T-helper 1 cell treated with Interleukin-12 subunit alpha and Interleukin-12 subunit beta and Interleukin-4 antibody, amounts not matched to agents 30 μg/mL and 1 μg/mL, for 36 hours (primary cell): ENCODE results near the gene ARHGAP25.

Source experiments
- H3K27ac Mint-ChIP-seq: one replicate; pipeline ENCODE4 v1.8.0; 2021; ENCODE audit warnings: mild to moderate bottlenecking, mixed read lengths
- H3K27me3 Mint-ChIP-seq: one replicate; pipeline ENCODE4 v1.8.0; 2021; ENCODE audit warnings: low read depth, mixed read lengths
- H3K36me3 Mint-ChIP-seq: one replicate; pipeline ENCODE4 v1.8.0; 2021; ENCODE audit warnings: low read depth, mixed read lengths
- H3K4me1 Mint-ChIP-seq: one replicate; pipeline ENCODE4 v1.8.0; 2021; ENCODE audit warnings: low read depth, mixed read lengths
- H3K4me3 Mint-ChIP-seq: one replicate; pipeline ENCODE4 v1.8.0; 2021; ENCODE audit warnings: mild to moderate bottlenecking, moderate library complexity, mixed read lengths
- H3K9me3 Mint-ChIP-seq: one replicate; pipeline ENCODE4 v1.8.0; 2021; ENCODE audit warnings: mixed read lengths

The ARHGAP25 gene

DNA sequence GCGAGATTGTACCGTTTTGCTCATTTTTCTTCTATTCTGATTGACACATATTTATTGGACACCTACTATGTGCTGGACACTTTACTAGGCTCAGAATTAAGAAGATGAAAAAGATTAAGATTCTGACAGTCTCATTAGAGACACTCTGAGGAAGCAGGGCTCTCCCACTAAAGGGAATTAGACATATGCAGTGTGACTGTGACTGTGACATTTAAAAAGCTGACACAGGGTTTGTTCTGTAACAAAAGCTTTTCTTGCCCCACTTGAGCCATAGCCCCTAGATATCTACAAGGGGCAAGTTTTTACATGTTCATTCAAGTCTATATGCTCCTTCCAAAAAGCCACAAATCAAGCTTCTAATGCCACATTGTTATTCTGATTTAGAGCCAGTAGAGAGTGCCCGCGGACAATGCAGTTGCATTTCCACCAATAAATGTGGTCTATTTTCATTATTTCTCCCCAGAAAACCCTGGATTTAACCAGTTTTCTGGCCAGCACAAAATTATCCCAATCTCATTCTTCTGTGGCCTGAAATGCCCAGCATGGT lies 9.8 kb downstream of the ARHGAP25 start:
- Mint-ChIP-seq H3K27me3 (no peaks in the 10 kb centered on the region), H3K27ac (peak overlapping the region; percentile 79), H3K4me1 (peaks cover 89% of the 10 kb centered on the region), H3K4me3 (peak overlapping the region; percentile 71), H3K36me3 (peaks cover 72% of the 10 kb centered on the region), H3K9me3 (no peaks in the 10 kb centered on the region)

DNA sequence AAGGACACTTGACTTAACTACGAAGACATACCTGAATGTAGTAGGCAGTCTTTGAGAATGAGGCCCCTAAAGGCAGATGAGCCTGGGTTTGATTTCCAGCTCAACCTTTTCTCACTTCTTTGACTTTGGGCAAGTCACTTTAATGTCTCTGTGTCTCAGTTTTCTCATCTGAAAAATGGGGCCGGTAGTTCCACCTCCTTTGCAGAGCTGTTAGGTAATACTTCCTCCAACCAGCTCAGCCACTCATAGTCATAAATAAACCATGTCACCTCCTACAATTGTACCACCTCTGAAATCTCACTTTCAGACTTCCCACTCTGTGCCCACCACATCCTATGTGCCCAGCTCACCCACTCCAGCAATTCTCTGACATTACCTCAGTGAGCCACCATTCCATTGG lies 10.4 kb downstream of the ARHGAP25 start:
- peaks cover 70% of the 10 kb centered on the region for H3K36me3 Mint-ChIP-seq
- H3K27me3 Mint-ChIP-seq: no peaks in the 10 kb centered on the region
- peaks cover 84% of the 10 kb centered on the region for H3K4me1 Mint-ChIP-seq
- peak overlapping the region; percentile 79 for H3K27ac Mint-ChIP-seq
- H3K9me3 Mint-ChIP-seq: no peaks in the 10 kb centered on the region
- peak overlapping the region; percentile 76 for H3K4me3 Mint-ChIP-seq

DNA sequence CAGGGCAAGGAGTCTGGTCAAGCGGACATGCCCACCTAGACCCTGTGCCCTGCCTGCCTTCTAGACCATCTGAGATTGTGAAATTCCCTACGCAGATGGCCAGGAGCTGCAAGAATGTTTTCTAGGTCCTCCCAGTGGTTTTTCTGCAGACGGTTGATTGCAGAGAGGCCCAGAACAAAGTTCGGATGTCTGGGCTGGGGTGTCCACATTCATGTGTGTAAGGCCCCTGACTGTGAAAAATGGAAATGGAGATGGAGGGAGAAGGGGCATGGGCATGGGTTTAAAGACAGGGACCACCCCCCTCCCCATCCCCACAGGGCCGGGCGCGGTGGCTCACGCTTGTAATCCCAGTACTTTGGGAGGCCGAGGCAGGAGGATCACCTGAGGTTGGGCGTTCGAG lies 11.8 kb downstream of the ARHGAP25 start:
- Mint-ChIP-seq H3K27me3 (no peaks in the 10 kb centered on the region), H3K9me3 (no peaks in the 10 kb centered on the region), H3K4me3 (no peak overlapping the region), H3K36me3 (peaks cover 64% of the 10 kb centered on the region), H3K4me1 (peaks cover 81% of the 10 kb centered on the region), H3K27ac (no peak overlapping the region)

DNA sequence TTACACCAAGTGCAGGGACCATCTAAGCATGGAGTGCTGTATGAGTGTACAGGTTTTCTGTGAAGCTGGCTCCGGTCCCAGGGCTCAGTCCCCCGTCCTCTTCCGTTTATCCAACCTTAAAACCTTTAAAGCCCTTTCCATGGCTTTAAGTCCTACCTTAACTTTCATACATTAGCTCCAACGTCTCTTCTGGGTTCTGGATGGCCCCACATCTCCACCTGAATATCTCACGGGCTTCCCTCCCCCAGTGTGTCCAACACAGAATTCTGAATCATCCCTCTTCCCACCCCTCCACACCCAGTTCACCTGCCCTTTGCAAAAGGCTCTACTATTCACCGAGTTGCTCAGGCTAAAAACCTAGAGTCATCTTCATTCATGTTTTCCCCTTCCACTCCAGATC lies 12.8 kb downstream of the ARHGAP25 start:
- Mint-ChIP-seq H3K4me3 (peak overlapping the region; percentile 56), H3K4me1 (peaks cover 85% of the 10 kb centered on the region), H3K9me3 (no peaks in the 10 kb centered on the region), H3K27ac (peak overlapping the region; percentile 47), H3K27me3 (no peaks in the 10 kb centered on the region), H3K36me3 (peaks cover 60% of the 10 kb centered on the region)

DNA sequence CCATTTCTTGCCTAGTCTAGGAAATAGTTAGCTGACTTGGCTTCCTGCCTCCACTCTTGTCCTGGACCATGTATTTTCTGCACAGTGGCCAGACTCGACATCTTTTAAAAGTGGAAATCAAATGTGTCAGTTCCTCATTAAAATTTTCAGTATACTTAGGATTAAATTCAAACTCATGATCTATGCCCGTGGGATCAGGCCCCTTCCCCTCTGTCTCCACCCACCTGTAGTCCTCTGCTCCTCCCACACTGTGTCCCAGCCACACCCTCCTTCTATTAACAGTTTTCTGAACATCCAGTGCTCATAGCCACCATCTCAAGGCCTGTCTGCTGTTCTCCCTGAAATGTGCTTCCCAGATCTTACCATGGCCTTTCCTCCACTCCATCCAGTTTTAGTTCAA lies 13.3 kb downstream of the ARHGAP25 start:
- H3K36me3 Mint-ChIP-seq: peaks cover 57% of the 10 kb centered on the region
- H3K4me1 Mint-ChIP-seq: peaks cover 83% of the 10 kb centered on the region
- peak overlapping the region; percentile 47 for H3K27ac Mint-ChIP-seq
- H3K9me3 Mint-ChIP-seq: no peaks in the 10 kb centered on the region
- no peaks in the 10 kb centered on the region for H3K27me3 Mint-ChIP-seq
- H3K4me3 Mint-ChIP-seq: peak overlapping the region; percentile 56

DNA sequence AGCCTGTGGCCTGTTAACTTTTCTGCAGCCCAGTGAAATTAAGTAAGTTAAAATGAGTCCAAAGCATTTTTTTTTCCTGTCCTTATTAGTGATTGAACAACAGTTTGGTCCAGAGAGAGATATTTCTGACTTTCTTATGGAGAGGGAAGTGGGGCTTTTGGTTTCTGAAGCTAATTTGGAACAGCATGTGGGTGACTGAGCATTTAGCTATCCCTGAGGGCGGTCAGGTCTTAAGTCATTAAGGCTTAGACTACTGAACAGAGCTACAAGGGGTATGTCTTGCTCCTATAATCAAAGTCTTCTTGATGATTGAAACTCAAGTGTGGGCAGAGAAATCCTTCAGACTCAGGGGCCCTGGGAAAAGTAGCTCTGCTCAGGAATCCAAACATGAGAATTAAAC lies 14.0 kb downstream of the ARHGAP25 start:
- H3K4me3 Mint-ChIP-seq: no peak overlapping the region
- H3K27me3 Mint-ChIP-seq: no peaks in the 10 kb centered on the region
- peaks cover 83% of the 10 kb centered on the region for H3K4me1 Mint-ChIP-seq

DNA sequence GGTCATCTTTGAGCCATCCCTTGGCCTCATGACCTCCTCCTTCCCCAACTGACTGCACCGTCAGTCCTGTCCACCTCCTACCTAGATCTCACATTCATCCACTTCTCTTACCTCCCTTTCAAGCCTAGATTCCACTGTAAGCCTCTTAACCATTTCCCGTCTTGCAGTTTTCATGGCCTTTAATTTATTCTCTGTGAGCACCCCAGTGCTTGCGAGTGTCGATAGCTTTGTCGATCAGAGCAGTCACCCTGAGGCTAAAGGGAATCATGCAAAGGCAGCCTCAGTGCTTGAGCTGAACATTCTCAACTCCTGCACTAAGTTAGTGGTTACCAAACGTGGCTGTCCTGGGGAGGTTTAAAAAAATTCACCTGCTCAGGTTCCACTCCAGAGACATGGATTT lies 14.7 kb downstream of the ARHGAP25 start:
- H3K4me1 Mint-ChIP-seq: peaks cover 81% of the 10 kb centered on the region
- no peaks in the 10 kb centered on the region for H3K27me3 Mint-ChIP-seq
- H3K9me3 Mint-ChIP-seq: no peaks in the 10 kb centered on the region
- H3K36me3 Mint-ChIP-seq: peaks cover 58% of the 10 kb centered on the region
- no peak overlapping the region for H3K4me3 Mint-ChIP-seq
- H3K27ac Mint-ChIP-seq: peak overlapping the region; percentile 44

More for the DNA sequence above, 14.0 kb downstream of the ARHGAP25 start:
- H3K27ac Mint-ChIP-seq: peak overlapping the region; percentile 47
- peaks cover 58% of the 10 kb centered on the region for H3K36me3 Mint-ChIP-seq
- H3K9me3 Mint-ChIP-seq: no peaks in the 10 kb centered on the region

DNA sequence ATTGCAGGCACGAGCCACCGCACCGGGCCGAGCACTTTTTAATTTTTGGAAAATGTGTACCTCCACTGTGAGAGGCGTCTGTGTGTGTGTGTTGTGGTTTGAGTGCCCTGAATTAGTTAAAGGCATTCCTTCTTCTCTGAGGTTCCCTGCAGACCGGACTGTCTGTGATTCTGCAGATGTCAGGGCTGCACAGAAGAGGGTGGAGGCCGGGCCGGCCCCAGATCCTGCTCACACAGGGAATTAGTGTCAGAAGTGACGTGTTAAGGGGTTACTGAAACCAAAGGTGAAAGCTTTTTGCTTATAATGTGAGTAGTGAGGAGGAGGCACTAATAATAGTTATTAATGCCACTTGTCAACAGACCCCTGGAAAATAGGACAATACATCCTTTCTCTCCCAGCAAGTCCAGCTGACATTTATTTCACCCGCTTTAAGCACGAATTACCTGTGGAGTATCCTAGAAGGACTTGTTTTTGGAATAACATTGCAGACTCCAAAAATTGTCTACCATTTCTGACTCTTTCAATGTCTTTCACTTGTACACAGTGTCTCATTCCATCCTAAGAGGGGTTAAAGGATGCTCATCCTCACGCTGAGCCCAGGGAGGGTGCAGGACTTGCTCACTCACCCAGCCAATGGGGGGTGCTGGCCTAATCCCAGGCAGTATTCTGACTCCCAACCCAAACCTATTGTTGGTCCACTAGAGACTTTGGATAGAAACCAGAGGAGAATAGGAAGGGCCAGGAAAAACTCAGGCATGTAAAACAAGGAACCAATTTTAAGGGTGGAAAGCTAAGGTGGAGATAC lies 16.2 kb downstream of the ARHGAP25 start:
- H3K4me1 Mint-ChIP-seq: peaks cover 77% of the 10 kb centered on the region
- H3K27ac Mint-ChIP-seq: peak overlapping the region; percentile 68
- no peaks in the 10 kb centered on the region for H3K9me3 Mint-ChIP-seq
- H3K36me3 Mint-ChIP-seq: peaks cover 52% of the 10 kb centered on the region
- no peaks in the 10 kb centered on the region for H3K27me3 Mint-ChIP-seq
- H3K4me3 Mint-ChIP-seq: no peak overlapping the region

DNA sequence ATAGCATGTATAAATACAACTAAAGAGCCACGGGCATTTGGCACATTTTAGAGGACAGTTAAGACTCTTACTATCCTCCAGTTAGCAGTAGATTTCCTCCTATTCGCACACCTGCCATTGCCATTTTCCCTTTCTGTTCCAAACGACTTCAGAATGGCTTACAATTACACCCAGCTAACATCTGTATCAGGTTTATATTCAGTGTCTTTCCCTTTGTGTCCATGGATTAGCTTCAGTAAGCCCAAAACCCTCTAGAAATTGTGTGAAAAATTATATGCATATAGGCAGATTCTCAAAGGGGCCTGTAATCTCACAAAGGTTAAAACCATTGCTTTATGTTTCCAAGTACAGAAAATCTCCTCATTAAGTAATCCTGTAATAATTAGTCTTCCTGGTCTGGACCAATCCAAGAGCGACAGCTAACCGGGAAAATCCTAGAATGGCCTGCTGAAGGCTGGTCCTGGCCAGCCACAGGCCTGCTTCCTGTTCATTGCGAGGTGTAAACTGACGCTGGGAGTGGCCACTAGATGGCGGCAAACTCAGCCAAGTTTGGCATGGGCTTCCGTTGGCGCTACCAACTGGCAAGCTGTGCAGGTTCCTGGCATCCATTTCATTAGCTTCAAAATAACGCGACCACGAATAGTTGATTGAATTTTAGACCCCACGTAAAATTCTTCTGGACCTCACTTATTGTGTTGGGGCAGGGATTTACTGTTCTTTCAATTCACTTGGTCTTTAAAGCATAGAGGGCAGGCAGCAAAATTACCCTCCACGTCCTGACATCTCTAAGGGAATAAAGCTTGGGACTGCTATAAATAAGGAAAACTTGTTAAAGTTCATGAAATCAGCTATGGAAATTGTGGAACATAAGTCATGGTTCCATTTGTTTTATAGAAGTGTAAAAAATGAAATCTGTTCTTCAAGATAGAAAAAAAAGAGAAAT lies 17.1 kb downstream of the ARHGAP25 start:
- peaks cover 80% of the 10 kb centered on the region for H3K4me1 Mint-ChIP-seq
- H3K27ac Mint-ChIP-seq: peak overlapping the region; percentile 75
- peaks cover 5% of the 10 kb centered on the region for H3K9me3 Mint-ChIP-seq
- no peaks in the 10 kb centered on the region for H3K27me3 Mint-ChIP-seq
- H3K36me3 Mint-ChIP-seq: peaks cover 53% of the 10 kb centered on the region
- H3K4me3 Mint-ChIP-seq: peak overlapping the region; percentile 60

DNA sequence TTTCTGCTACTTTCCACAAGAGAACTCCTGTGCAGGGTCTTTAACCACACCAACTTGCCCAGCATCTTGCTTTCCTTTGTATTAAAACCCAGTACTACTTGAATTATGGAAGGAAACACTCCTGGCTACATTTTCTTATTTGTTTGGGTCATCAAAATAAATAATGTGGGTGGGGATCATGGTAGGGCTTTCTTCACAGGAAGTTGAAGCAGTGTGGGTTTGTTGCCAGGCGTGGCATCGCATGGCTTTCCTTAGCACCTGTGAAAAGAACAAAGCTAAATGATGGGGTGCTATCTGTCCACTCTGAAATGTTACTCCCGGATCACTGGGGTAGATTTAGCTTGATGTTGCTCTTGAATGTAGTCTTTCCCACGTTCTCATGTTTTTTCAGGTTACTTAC lies 18.7 kb downstream of the ARHGAP25 start:
- peak overlapping the region; percentile 81 for H3K27ac Mint-ChIP-seq
- no peaks in the 10 kb centered on the region for H3K27me3 Mint-ChIP-seq
- peak overlapping the region; percentile 73 for H3K4me3 Mint-ChIP-seq
- peaks cover 73% of the 10 kb centered on the region for H3K4me1 Mint-ChIP-seq
- peaks cover 56% of the 10 kb centered on the region for H3K36me3 Mint-ChIP-seq
- peaks cover 9% of the 10 kb centered on the region for H3K9me3 Mint-ChIP-seq

DNA sequence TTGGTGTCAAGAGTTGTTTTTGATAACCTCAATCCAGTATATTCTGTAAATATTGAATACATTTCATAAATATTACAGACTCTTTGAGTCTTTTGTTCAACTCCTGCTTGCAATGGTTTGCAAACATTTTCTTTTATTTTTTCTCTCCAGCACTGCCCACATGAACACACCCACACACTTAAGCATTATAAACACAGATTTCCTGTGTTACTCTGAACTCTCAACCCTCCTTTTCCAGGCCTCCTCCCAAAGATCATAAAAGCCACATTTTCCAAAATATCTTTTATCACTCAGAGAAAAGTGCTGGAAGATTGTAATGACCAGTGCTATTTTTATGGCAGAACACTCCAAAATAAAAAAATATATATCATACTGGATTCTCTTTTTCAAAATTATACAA lies 20.5 kb downstream of the ARHGAP25 start:
- no peaks in the 10 kb centered on the region for H3K27me3 Mint-ChIP-seq
- H3K36me3 Mint-ChIP-seq: peaks cover 65% of the 10 kb centered on the region
- peaks cover 9% of the 10 kb centered on the region for H3K9me3 Mint-ChIP-seq
- H3K4me1 Mint-ChIP-seq: peaks cover 75% of the 10 kb centered on the region
- H3K27ac Mint-ChIP-seq: peak overlapping the region; percentile 10
- peak overlapping the region; percentile 13 for H3K4me3 Mint-ChIP-seq

DNA sequence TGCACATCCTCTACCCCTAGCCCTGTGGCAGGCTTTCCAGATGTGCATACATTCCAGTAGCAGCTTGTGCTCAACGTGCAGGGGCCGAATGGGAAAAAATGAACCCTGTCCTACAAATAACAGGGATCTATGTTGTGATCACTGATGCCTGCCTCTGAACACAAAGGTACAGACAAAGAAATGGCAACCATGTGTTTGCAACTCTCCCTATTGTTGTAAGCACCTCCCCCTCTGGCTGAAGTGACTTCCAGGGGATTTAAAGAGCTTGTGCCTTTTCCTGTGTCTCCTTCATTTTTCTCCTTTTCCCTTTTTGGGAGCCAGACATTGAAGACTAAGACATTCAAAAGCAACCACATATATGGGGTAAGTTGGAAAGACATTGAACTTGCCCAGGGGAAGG lies 21.6 kb downstream of the ARHGAP25 start:
- H3K27me3 Mint-ChIP-seq: no peaks in the 10 kb centered on the region
- H3K36me3 Mint-ChIP-seq: peaks cover 65% of the 10 kb centered on the region

DNA sequence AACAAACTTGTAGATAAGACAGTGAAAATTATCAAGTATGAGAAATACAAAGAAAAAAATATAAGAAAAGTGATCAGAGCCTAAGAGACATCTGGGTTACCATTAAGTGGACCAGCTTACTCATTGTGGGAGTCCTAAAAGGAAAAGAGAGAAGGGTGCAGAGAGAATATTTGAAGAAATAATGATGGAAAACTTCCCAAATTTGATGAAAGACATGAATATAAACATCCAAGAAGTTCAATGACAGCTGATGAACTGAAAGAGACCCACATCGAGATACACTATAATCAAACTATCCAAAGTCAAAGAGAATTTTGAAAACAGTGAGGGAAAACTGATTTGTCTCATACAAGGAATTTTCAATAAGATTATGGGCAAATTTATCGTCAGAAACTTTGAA lies 22.5 kb downstream of the ARHGAP25 start:
- Mint-ChIP-seq H3K4me1 (peaks cover 75% of the 10 kb centered on the region), H3K4me3 (no peak overlapping the region), H3K27me3 (no peaks in the 10 kb centered on the region), H3K9me3 (peaks cover 9% of the 10 kb centered on the region), H3K27ac (peak overlapping the region; percentile 46), H3K36me3 (peaks cover 68% of the 10 kb centered on the region)

More for the DNA sequence above, 21.6 kb downstream of the ARHGAP25 start:
- H3K27ac Mint-ChIP-seq: peak overlapping the region; percentile 38
- peaks cover 9% of the 10 kb centered on the region for H3K9me3 Mint-ChIP-seq
- peaks cover 75% of the 10 kb centered on the region for H3K4me1 Mint-ChIP-seq
- no peak overlapping the region for H3K4me3 Mint-ChIP-seq

DNA sequence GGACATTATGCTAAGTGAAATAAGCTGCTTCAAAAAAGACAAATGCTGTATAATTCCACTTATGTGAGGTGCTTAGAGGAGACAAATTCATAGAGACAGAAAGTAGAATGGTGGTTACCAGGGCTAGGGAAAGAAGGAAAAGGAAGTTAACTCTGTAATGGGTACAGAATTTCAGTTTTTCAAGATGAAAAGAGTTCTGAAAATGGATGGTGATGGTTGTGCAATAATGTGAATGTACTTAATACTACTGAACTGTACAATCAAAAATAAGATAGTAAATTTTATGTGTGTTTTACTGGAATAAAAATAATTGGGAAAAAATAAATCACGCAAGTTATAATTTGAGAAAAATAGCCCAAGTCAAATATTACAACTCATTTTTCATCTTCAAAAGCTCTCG lies 27.5 kb downstream of the ARHGAP25 start:
- Mint-ChIP-seq H3K9me3 (peaks cover under 1% of the 10 kb centered on the region), H3K27ac (peak overlapping the region; percentile 90), H3K4me3 (peak overlapping the region; percentile 74), H3K27me3 (no peaks in the 10 kb centered on the region), H3K36me3 (peaks cover 44% of the 10 kb centered on the region), H3K4me1 (peaks cover 74% of the 10 kb centered on the region)
